DLD1 (cell line): ENCODE measurements around the gene FAM53A.

Source experiments
- in situ Hi-C: cut with HindIII; loops from 2 replicates; pipeline ENCODE4 v1.10.0; 2017; ENCODE audit warnings: low sequenced_read_pairs

Gene FAM53A

GRCh38 chr4:1661695-1662094, 22.4 kb downstream of the FAM53A start:
- in situ Hi-C loops: no loop called here

DNA sequence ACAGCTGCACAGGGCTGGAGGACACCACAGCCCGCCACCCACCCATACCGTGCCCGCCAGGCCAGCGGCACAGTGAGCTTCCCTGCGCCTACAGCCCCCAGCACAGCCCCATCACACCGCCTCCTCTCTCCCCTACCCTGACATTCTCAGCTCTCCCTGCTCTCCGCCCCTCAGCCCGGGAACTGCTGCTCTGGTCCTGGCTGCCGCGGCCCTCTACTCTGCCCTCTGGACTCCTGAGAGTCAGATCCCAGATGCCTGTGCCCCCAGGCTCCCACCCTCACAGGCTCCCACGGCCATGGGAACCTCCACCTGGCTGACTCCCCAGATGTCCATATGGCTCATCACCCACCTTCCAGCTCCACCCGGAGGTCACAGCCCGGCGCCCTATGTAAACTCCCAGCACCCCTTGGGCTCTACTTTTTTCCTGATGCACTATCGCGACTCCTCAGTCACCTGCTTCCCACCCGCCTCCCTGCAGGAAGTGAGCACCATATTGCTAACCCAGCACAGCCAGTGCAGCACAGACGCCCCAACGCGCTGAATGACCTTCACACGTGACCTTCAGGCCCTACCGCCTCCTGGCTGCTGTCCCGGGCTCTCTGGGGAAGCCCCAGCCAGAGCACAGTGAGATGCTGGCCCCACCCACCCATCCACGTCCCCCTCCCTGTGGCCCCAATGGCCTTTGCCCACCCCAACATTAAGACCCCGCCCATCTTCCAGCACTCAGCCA, 23.0 kb downstream of the FAM53A start:
- in situ Hi-C loops: no loop called here

DNA sequence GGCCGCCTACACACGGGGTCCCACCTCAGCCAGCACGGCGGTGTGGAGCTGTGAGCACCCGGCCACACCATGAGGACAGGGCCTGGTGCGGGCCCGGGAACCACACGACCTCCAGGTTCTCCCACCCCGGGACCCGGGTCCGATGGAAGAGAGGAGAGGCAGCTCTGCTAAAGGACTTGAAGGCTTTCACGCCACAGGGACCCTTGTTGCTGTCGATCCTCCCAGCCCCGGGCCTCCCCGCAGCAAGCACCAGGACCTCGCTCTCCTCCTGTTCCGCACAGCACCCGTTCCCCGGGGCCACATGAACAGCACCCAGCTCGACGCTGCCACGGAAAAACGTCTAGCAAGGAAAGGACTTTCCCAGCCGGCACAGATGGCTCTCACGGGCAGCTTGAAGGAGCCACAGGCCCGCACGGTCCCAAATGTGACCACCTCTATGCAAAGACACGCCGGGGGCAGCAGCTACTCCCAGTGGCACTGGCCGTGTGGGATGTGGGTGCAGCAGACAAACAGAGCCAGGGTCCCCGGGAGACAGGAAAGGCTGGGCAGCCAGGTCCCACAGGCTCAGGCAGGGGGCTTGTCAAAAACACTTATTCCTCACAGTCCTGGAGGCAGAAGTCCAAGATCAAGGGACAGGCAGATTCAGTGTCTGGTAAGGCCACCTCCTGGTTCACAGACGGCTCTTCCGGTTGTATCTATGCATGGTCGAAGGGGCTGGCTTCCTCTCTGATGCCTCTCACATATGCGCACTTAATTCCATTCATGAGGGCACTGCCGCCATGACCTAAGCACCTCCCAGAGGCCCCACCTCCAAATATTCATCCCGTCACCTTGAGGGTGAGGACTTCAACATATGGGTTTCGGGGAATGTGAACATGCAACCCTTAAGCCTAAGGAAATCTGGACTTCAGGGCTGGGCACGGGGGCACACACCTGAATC, 24.7 kb downstream of the FAM53A start:
- in situ Hi-C loops: no loop called here

DNA sequence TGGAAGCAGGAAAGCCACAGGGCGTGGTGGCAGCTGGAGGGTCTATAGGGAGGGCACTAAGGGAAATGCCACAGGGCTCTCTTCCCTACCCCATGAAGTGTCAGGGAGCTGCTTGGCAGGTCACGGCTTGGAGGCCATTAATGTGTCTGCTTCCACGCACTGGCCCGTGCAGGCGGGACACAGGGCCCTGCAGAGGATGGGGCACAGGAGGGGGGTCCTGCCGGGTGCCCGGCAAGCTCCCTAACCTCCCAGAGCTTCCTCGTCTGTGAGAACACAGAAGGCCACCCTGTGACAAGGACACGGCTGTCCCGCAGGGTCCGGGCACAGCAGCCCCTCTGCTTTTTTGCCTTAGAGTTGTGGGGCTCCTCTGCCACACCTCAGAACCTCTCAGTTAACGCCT, 25.5 kb downstream of the FAM53A start:
- in situ Hi-C loops: no loop called here

DNA sequence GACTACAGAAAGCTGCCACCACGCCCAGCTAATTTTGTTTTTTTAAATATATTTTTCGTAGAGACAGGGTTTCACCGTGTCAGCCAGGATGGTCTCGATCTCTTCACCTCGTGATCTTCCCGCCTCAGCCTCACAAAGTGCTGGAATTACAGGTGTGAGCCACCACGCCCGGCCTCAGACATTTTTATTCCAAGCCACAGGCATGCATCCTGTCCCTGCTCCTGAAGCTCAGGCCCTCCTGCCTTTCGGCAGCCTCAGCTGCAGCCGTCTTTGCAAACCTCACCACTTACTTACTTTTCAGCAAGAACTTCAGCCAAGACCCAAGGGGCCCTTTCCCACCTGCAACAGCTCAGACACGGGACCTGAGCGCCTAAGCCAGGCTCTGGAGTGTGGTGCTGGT, 26.0 kb downstream of the FAM53A start:
- in situ Hi-C loops: no loop called here

DNA sequence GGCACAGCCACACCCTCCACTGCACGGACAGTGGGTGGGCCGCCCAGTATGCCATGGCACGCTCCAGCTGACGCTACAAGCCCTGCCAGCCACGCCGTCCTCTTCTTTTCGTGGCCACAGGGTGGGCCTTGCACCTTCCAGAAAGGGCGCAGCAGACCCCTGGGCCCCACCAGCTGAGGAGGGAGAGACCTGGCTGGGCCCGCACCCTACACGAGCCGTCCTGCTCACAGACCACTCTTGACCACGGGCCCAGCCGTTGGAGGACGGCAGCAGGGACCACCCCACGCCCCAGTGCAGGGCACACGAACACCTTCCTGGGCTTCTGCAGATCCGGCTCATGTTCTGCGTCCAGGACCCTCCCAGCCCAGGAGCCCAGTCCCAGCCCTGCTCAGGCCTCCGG, 27.1 kb downstream of the FAM53A start:
- in situ Hi-C loops: no loop called here

GRCh38 chr4:1656132-1656531, 28.0 kb downstream of the FAM53A start:
- in situ Hi-C loops: no loop called here

GRCh38 chr4:1655676-1656075, 28.4 kb downstream of the FAM53A start:
- in situ Hi-C loops: no loop called here

DNA sequence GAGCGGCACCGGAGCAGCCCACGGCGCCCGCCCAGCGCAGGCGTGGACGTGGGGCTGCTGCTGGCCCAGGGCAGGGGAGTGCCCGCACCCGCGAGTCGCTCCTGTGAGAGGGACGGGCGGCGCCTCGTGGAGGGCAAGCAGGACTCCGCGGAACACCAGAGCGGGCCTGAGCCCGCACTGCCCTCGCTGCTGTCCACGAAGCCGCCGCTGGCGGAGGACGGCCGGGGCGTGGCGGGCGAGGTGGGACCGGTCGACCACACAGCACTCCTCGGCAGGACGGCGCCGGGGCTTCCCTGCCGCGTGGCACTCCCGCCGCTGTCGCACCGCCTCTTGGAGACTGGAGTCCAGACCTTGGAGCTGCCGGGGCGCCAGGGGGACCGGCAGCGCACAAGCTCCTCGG, 29.0 kb downstream of the FAM53A start:
- in situ Hi-C loops: no loop called here

DNA sequence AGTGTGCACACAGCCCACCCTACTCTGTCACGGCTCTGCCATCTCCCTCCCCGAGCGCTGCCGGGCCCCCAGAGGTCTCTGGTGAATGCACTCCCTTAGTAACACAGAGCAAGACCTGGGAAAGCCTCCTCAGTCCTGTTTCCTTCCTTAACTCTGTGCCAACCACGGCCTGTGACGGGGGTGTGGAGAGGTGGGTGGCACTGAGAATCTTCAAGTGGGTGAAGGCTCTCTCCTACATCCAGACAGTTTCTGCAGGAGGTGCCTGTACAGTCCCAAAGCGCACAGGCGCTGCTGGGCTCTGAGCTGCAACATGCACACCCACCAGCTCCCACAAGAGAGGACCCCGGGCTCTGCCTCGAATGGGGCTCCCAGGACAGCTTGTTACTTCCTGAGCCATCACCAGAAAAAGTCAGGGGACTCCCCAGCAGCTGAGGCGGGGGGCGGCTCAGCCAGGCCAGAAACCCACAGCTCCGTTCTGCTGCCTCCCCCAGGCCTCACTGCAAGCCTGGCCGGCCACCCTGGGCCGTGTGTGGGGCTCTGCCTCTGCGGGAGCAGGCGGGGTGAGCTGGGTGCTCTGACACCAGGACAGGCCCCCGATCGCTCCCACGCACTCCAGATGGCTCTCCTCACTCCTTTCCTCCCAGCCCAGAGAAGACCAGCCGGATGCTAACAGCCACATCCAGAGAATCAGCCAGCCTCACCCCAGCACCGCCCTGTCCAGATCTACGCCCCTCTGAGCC, 29.7 kb downstream of the FAM53A start:
- in situ Hi-C loops: no loop called here

DNA sequence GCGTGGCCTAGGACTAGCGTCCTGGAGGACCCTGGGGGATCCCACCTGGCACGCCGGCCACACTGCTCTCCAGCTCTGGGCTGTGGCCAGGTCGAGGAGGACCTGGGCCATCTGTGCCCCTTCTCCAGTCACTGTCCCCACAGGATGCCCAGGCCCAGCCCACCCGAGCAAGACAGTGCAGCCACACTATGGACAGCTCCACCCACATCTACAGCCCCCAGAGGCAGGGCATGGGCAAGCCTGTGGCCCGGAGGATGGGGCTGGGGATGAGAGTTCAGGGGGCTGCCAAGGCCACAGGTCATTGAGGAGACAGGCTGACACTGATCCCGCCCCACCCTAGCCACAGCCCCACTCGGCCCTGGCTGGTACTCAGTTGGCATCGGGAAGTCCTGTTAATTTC, 30.3 kb downstream of the FAM53A start:
- in situ Hi-C loops: no loop called here

DNA sequence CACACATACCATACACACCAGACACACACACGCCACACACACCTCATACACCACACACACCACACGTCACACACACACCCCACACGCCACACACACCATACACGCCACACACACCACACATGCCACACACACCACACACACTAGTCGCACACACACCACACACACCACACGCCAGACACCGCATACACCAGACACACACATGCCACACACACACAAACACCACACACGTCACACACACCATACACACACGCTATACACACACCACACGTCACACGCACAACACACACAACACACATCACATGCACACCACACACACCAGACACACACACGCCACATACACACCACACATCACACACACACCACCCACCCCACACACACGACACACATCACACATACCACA, 32.0 kb downstream of the FAM53A start:
- in situ Hi-C loops: no loop called here

DNA sequence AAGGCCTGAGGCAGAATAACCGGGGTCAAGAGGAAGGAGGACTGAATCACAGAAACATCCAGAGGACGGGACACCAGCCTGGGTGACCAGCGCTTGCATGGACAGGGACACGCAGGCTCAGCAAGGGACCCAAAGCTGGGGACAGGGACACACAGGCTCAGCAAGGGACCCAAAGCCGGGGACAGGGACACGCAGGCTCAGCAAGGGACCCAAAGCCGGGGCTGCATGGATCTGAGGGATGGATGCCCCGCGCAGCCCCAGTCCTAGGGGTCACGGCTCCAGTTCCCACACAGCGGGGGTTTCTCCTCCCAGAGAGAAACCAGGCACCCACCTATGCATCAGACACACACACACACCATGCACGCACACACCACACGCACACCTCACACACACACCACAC, 32.5 kb downstream of the FAM53A start:
- in situ Hi-C loops: no loop called here

- in situ Hi-C loops: no loop called here
Measured at GRCh38 chr4:1648962-1649361, 35.2 kb downstream of the FAM53A start.

GRCh38 chr4:1647432-1647831, 36.7 kb downstream of the FAM53A start:
- in situ Hi-C loops: no loop called here

GRCh38 chr4:1646690-1647089, 37.4 kb downstream of the FAM53A start:
- in situ Hi-C loops: no loop called here

DNA sequence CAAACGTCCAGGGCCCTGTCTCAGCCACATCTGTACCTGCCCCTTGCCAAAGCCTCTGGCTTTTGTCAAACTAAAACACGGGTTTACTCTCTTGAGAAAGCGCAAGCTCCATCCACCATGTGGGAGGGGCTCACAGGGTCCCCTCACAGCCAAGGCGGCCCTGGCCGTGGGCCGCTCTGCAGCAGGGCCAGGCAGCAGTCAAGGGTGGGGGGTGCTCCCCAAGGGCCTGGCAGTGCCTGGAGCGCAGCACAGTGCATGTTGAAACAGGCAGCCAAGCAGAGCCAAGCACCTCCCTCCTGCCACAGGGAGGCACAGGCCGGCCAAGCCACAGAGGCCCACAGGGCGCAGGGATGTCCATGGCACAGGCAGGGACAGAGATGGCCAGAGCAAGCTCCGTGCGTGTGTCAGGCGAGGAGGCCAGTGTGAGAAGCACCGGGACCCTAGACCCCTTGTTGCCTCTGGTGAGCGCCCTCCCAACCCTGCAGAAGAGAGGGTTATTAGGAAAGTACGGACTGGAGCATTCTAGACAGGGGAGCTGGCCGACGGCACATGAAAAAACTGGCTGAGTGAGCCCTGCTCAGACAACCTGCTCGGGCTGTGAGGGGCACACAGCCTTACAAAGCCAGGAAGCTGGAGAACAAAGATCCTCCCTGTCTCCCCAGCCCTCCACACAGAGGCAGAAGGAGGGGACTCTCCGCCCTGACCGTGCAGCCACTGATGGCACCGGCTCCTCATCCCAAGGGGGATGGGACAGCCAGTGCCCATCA, 39.0 kb downstream of the FAM53A start:
- in situ Hi-C loops: no loop called here

- in situ Hi-C loops: no loop called here
Measured at GRCh38 chr4:1643971-1644735, 40.0 kb downstream of the FAM53A start.

- in situ Hi-C loops: no loop called here
Measured at GRCh38 chr4:1642196-1642951, 41.7 kb downstream of the FAM53A start.
